Sigmoid colon (tissue), 7 donors: ENCODE data around the gene RHEB. TPM values are rescaled to one million over a fixed set of nuclear protein-coding genes. Genes with fewer than 3 reads are reported as not detected.

Experiments used
- DNase-seq: peaks from one replicate; pipeline ENCODE4 v3.0.0-alpha.2; 2019
- H3K27ac ChIP-seq, 4 donors: fragments of 200-600 bp; sonication (generic); one replicate each; pipeline ENCODE4 v1.5.1; 2016 to 2019; ENCODE audit warnings: mild to moderate bottlenecking in 1 of 4
- H3K27me3 ChIP-seq, 3 donors: fragments of 200-600 bp; sonication (generic); one replicate each; pipeline ENCODE4 v1.5.1; 2019; ENCODE audit warnings: mild to moderate bottlenecking in 1 of 3
- H3K36me3 ChIP-seq, 4 donors: fragments of 200-600 bp; sonication (generic); one replicate each; pipeline ENCODE4 v1.5.1; 2016 to 2019
- H3K4me1 ChIP-seq, 4 donors: fragments of 200-600 bp; sonication (generic); one replicate each; pipeline ENCODE4 v1.5.1; 2017 to 2019
- H3K4me3 ChIP-seq, 4 donors: fragments of 200-600 bp; sonication (generic); one replicate each; pipeline ENCODE4 v1.5.1; 2017 to 2019; ENCODE audit warnings: mild to moderate bottlenecking in 2 of 4, moderate library complexity in 1 of 4
- H3K9me3 ChIP-seq, 4 donors: fragments of 200-600 bp in 3 of 4; sonication (generic) in 3 of 4; one replicate each; pipeline versions ENCODE4 v1.5.1 to v1.6.1; 2013 to 2019
- CTCF ChIP-seq, 4 experiments: fragments of 450-650 bp in 3 of 4; fragments of 200-600 bp in 1 of 4; IDR thresholded peaks; one replicate each; pipeline ENCODE4 v1.5.1; 2016 to 2019; ENCODE audit warnings: antibody characterized with exemption in 4 of 4, mild to moderate bottlenecking in 3 of 4, moderate library complexity in 2 of 4
- EP300 ChIP-seq, 4 donors: sonication (generic); formaldehyde crosslinking; IDR thresholded peaks; one replicate each; pipeline ENCODE4 v1.6.1; 2017; ENCODE audit warnings: antibody characterized with exemption in 4 of 4
- POLR2A ChIP-seq, 2 donors: fragments of 450-650 bp; IDR thresholded peaks; one replicate each; pipeline ENCODE4 v1.6.1; 2016; ENCODE audit warnings: antibody characterized with exemption in 2 of 2, mild to moderate bottlenecking in 2 of 2, moderate library complexity in 2 of 2
- POLR2AphosphoS5 ChIP-seq, 4 donors: sonication (generic); formaldehyde crosslinking; IDR thresholded peaks; one replicate each; pipeline ENCODE4 v1.6.1; 2017; ENCODE audit warnings: antibody characterized with exemption in 4 of 4
- WGBS, 2 donors: extraction: QIAGEN DNeasy Blood & Tissue Kit; methylation state at CpG; one replicate each; pipeline ENCODE4 v1.1.7; 2013; 5-methylcytosine and 5-hydroxymethylcytosine counted together
- intact Hi-C: fragments of 100-400 bp; cut with DNase I; formaldehyde crosslinking; loops from one replicate; pipeline ENCODE4 v1.15.1; 2023
- polyA plus RNA-seq, 3 donors: library from polyadenylated mRNA; stranded (reverse); fragments of 200-250 nt; gene quantifications; one replicate each; pipeline ENCODE4 v1.2.3, GENCODE V29; 2013
- total RNA-seq, 4 donors: library from RNA; depleted of rRNA; stranded (reverse); fragments of >200 nt; gene quantifications; one replicate each; pipeline ENCODE4 v1.1.0, GENCODE V29; 2016
- donor health status: healthy with polysubstance abuse.
- donor health status: Bipolar disorder and iron deficiency.
- donor health status: healthy.

The RHEB gene
- total and polyA plus RNA-seq, 7 donors = 48.3 to 162 (median 121) TPM

GRCh38 chr7:151423226-151423625 is 96.5 kb downstream of the RHEB start:
- DNase-seq = no peak
- Histone ChIP-seq H3K36me3 (no peaks in the 10 kb centered on the region), H3K27me3 (no peaks in the 10 kb centered on the region), H3K9me3 (peaks cover 0 to 8% (median 2%) of the 10 kb centered on the region in 4 donors), H3K27ac (no peak overlapping the region), H3K4me1 (peaks cover 0 to 24% (median 20%) of the 10 kb centered on the region in 4 donors), H3K4me3 (no peak overlapping the region)
- TF ChIP-seq CTCF (IDR thresholded peaks at IDR 0.05) (no peak), POLR2A (IDR thresholded peaks at IDR 0.05) (no peak), POLR2AphosphoS5 (IDR thresholded peaks at IDR 0.05) (no peak), EP300 (IDR thresholded peaks at IDR 0.05) (no peak)
- intact Hi-C loops = no loop called here
- WGBS, 2 donors = 86 to 89% methylated on average over 7 of the region's 7 CpGs

- intact Hi-C loops = no loop called here
- Histone ChIP-seq H3K27me3 (no peaks in the 10 kb centered on the region), H3K4me1 (peaks cover 0 to 19% (median 17%) of the 10 kb centered on the region in 4 donors), H3K36me3 (no peaks in the 10 kb centered on the region), H3K9me3 (peaks cover 0 to 8% (median 2%) of the 10 kb centered on the region in 4 donors), H3K4me3 (no peak overlapping the region), H3K27ac (no peak overlapping the region)
- WGBS, 2 donors = 86 to 87% methylated on average over 5 of the region's 5 CpGs
- no peak for DNase-seq
- TF ChIP-seq POLR2A (IDR thresholded peaks at IDR 0.05) = no peak
- TF ChIP-seq POLR2AphosphoS5 (IDR thresholded peaks at IDR 0.05) = no peak
- no peak for TF ChIP-seq CTCF (IDR thresholded peaks at IDR 0.05)
- TF ChIP-seq EP300 (IDR thresholded peaks at IDR 0.05) = no peak
Observed at GRCh38 chr7:151422212-151422611, 97.5 kb downstream of the RHEB start.

- intact Hi-C loops = no loop called here
- peaks cover 0 to 8% (median 2%) of the 10 kb centered on the region in 4 donors for H3K9me3 ChIP-seq
- H3K27ac ChIP-seq = no peak overlapping the region
- H3K4me1 ChIP-seq = no peaks in the 10 kb centered on the region
- TF ChIP-seq POLR2A (IDR thresholded peaks at IDR 0.05) = no peak
- no peak for TF ChIP-seq POLR2AphosphoS5 (IDR thresholded peaks at IDR 0.05)
- TF ChIP-seq EP300 (IDR thresholded peaks at IDR 0.05) = no peak
- no peak for TF ChIP-seq CTCF (IDR thresholded peaks at IDR 0.05)
- H3K36me3 ChIP-seq = no peaks in the 10 kb centered on the region
- DNase-seq = no peak
- 75 to 82% methylated on average over 5 of the region's 5 CpGs for WGBS, 2 donors
- H3K4me3 ChIP-seq = no peak overlapping the region
- no peaks in the 10 kb centered on the region for H3K27me3 ChIP-seq
Observed at GRCh38 chr7:151420144-151420543, 99.6 kb downstream of the RHEB start.

GRCh38 chr7:151416941-151417315 is 102.8 kb downstream of the RHEB start:
- TF ChIP-seq POLR2AphosphoS5 (IDR thresholded peaks at IDR 0.05) (peak in 1 of 4 donors; percentile 37), POLR2A (IDR thresholded peaks at IDR 0.05) (no peak), CTCF (IDR thresholded peaks at IDR 0.05) (no peak), EP300 (IDR thresholded peaks at IDR 0.05) (no peak)
- peaks cover 0 to 3% (median 2%) of the 10 kb centered on the region in 4 donors for H3K9me3 ChIP-seq
- 52 to 58% methylated on average over 11 of the region's 11 CpGs for WGBS, 2 donors
- peak; percentile 68 for DNase-seq
- intact Hi-C loops = no loop called here
- no peaks in the 10 kb centered on the region for H3K4me1 ChIP-seq
- peaks cover 0 to 15% (median 0%) of the 10 kb centered on the region in 3 donors for H3K27me3 ChIP-seq
- H3K36me3 ChIP-seq = no peaks in the 10 kb centered on the region
- no peak overlapping the region for H3K27ac ChIP-seq
- H3K4me3 ChIP-seq = no peak overlapping the region
